Fibroblast of lung (primary cell): Measurements from ENCODE around the gene ALDH1A1. TPM values are rescaled to one million over a fixed set of nuclear protein-coding genes. Genes with fewer than 3 reads are reported as not detected.

Experiments
- DNase-seq, 2 donors: peaks; one replicate each; pipeline versions ENCODE4 v3.0.0 to v3.0.0-alpha.2; 2010; ENCODE audit warnings: low read depth in 2 of 2
- H2AFZ ChIP-seq: 2 replicates; pipeline ENCODE4 v1.5.1; 2012; ENCODE audit warnings: low read length, control low read depth, inconsistent platforms
- H3K27ac ChIP-seq: 2 replicates; pipeline ENCODE4 v1.5.1; 2011; ENCODE audit warnings: low read length, control low read depth; ENCODE audit not compliant: insufficient read depth
- H3K27me3 ChIP-seq: 2 replicates; pipeline ENCODE4 v1.5.1; 2011; ENCODE audit warnings: mild to moderate bottlenecking, low read length; ENCODE audit not compliant: control insufficient read depth, insufficient read depth
- H3K36me3 ChIP-seq: 2 replicates; pipeline ENCODE4 v1.5.1; 2011; ENCODE audit warnings: low read length; ENCODE audit not compliant: control insufficient read depth, insufficient read depth
- H3K4me1 ChIP-seq: 2 replicates; pipeline ENCODE4 v1.5.1; 2011; ENCODE audit warnings: low read length; ENCODE audit not compliant: control insufficient read depth, insufficient read depth; ENCODE audit errors: extremely low read depth
- H3K4me2 ChIP-seq: 2 replicates; pipeline ENCODE4 v1.5.1; 2011; ENCODE audit warnings: low read length, control low read depth; ENCODE audit not compliant: insufficient read depth; ENCODE audit errors: extremely low read depth
- H3K4me3 ChIP-seq, 4 experiments: fragments of 200-600 bp in 1 of 4; sonication (generic) in 1 of 4; replicated peaks in 1 of 4; 2 replicates each; pipeline ENCODE4 v1.5.1; 2011 to 2016; ENCODE audit warnings: low read length in 4 of 4, low read depth in 3 of 4, mild to moderate bottlenecking in 3 of 4, control low read depth in 2 of 4, inconsistent platforms in 1 of 4, mixed read lengths in 1 of 4; ENCODE audit not compliant: insufficient read depth in 1 of 4; ENCODE audit errors: control extremely low read depth in 1 of 4
- H3K79me2 ChIP-seq: 2 replicates; pipeline ENCODE4 v1.5.1; 2012; ENCODE audit warnings: mild to moderate bottlenecking, low read length, inconsistent platforms; ENCODE audit not compliant: control insufficient read depth, insufficient read depth
- H3K9ac ChIP-seq: 2 replicates; pipeline ENCODE4 v1.5.1; 2011; ENCODE audit warnings: mild to moderate bottlenecking, low read length, control low read depth; ENCODE audit not compliant: insufficient read depth
- H3K9me3 ChIP-seq: 2 replicates; pipeline ENCODE4 v1.5.1; 2012; ENCODE audit warnings: low read depth, low read length; ENCODE audit not compliant: control insufficient read depth, insufficient read depth
- H4K20me1 ChIP-seq: 2 replicates; pipeline ENCODE4 v1.5.1; 2011; ENCODE audit warnings: low read length; ENCODE audit not compliant: control insufficient read depth, insufficient read depth; ENCODE audit errors: extremely low read depth
- CTCF ChIP-seq, 2 donors: IDR thresholded peaks in 1 of 2; conservative IDR thresholded peaks in 1 of 2; 1 replicate in 1 of 2; 2 replicates in 1 of 2; pipeline ENCODE4 v1.5.1; 2011 to 2012; ENCODE audit warnings: low read length in 2 of 2, control low read depth in 1 of 2, inconsistent platforms in 1 of 2, low read depth in 1 of 2, mild to moderate bottlenecking in 1 of 2
- EZH2 ChIP-seq: IDR thresholded peaks from 2 replicates; pipeline ENCODE4 v1.5.1; 2012; ENCODE audit warnings: low read length, control low read depth, mild to moderate bottlenecking; ENCODE audit errors: missing control alignments
- polyA plus RNA-seq, 2 donors: library from polyadenylated mRNA; depleted of rRNA in 1 of 2; stranded (reverse) in 1 of 2; unstranded in 1 of 2; fragments of >200 nt; gene quantifications; 2 replicates each; pipeline ENCODE4 v1.2.1, GENCODE V29; 2011 to 2012; ENCODE audit warnings: missing spikeins in 1 of 2
- total RNA-seq: library from RNA; depleted of rRNA; stranded (reverse); fragments of >200 nt; gene quantifications from 2 replicates; pipeline ENCODE4 v1.2.1, GENCODE V29; 2014

Gene ALDH1A1
- total and polyA plus RNA-seq, 2 donors (not counting 1 experiment from before 2014, with no cell fraction given), result 7.4 to 46.1 TPM

GRCh38 chr9:72925891-72926290, 27.0 kb downstream of the ALDH1A1 start:
- Histone ChIP-seq H3K4me2 (no peak overlapping the region), H3K4me3 (no peak overlapping the region), H3K9me3 (no peaks in the 10 kb centered on the region), H3K4me1 (no peaks in the 10 kb centered on the region), H3K79me2 (no peaks in the 10 kb centered on the region), H3K27me3 (no peaks in the 10 kb centered on the region), H3K9ac (no peak overlapping the region), H3K36me3 (no peaks in the 10 kb centered on the region), H4K20me1 (no peaks in the 10 kb centered on the region), H3K27ac (no peak overlapping the region), H2AFZ (no peak overlapping the region)
- DNase-seq, result no peak
- TF ChIP-seq EZH2, result no peak
- no peak for TF ChIP-seq CTCF (conservative IDR thresholded peaks at IDR 0.05 in 1 of 2, IDR thresholded peaks at IDR 0.05 in 1 of 2; ENCODE audit: low read depth in 1 of 2, low read length in 2 of 2)

- no peak overlapping the region for H3K9ac ChIP-seq
- no peaks in the 10 kb centered on the region for H4K20me1 ChIP-seq
- H3K4me3 ChIP-seq, result no peak overlapping the region
- H3K27ac ChIP-seq, result no peak overlapping the region
- no peaks in the 10 kb centered on the region for H3K36me3 ChIP-seq
- no peak for TF ChIP-seq EZH2
- no peak for TF ChIP-seq CTCF (conservative IDR thresholded peaks at IDR 0.05 in 1 of 2, IDR thresholded peaks at IDR 0.05 in 1 of 2; ENCODE audit: low read depth in 1 of 2, low read length in 2 of 2)
- no peak overlapping the region for H2AFZ ChIP-seq
- H3K4me2 ChIP-seq, result no peak overlapping the region
- H3K9me3 ChIP-seq, result no peaks in the 10 kb centered on the region
- H3K4me1 ChIP-seq, result no peaks in the 10 kb centered on the region
- no peaks in the 10 kb centered on the region for H3K79me2 ChIP-seq
- DNase-seq, result peak in 1 of 2 donors; percentile 65
- H3K27me3 ChIP-seq, result no peaks in the 10 kb centered on the region
Observed at GRCh38 chr9:72925126-72925789, 27.6 kb downstream of the ALDH1A1 start.

GRCh38 chr9:72924154-72924790, 28.6 kb downstream of the ALDH1A1 start:
- no peak overlapping the region for H3K4me3 ChIP-seq
- no peak overlapping the region for H3K4me2 ChIP-seq
- H3K27me3 ChIP-seq, result no peaks in the 10 kb centered on the region
- no peak overlapping the region for H2AFZ ChIP-seq
- H3K79me2 ChIP-seq, result no peaks in the 10 kb centered on the region
- no peak overlapping the region for H3K9ac ChIP-seq
- H3K36me3 ChIP-seq, result no peaks in the 10 kb centered on the region
- H4K20me1 ChIP-seq, result no peaks in the 10 kb centered on the region
- no peaks in the 10 kb centered on the region for H3K4me1 ChIP-seq
- H3K9me3 ChIP-seq, result no peaks in the 10 kb centered on the region
- no peak for DNase-seq
- H3K27ac ChIP-seq, result no peak overlapping the region
- TF ChIP-seq CTCF (conservative IDR thresholded peaks at IDR 0.05 in 1 of 2, IDR thresholded peaks at IDR 0.05 in 1 of 2; ENCODE audit: low read depth in 1 of 2, low read length in 2 of 2), result no peak
- no peak for TF ChIP-seq EZH2
